Measurements from ENCODE around the gene BRIP1. TPM values are rescaled to one million over a fixed set of nuclear protein-coding genes. Genes with fewer than 3 reads are reported as not detected.

BRIP1 gene
- total RNA-seq, 1 experiment from 2014 or later = 8.5 TPM

GRCh38 chr17:61805399-61805798, 57.9 kb downstream of the BRIP1 start:
- Histone ChIP-seq H3K4me1 (ENCODE audit: low read length) (no peaks in the 10 kb centered on the region), H3K4me3 (ENCODE audit: low read length) (no peak overlapping the region), H3K9me2 (replicated peaks; ENCODE audit: insufficient read depth, low read length) (no peaks in the 10 kb centered on the region), H3K79me2 (ENCODE audit: low read length) (peaks cover 4% of the 10 kb centered on the region; the same call in 1 of the 2 replicates), H3K9ac (ENCODE audit: low read length) (no peak overlapping the region), H3K27me3 (ENCODE audit: low read length) (no peaks in the 10 kb centered on the region), H3K27ac (ENCODE audit: low read length) (no peak overlapping the region), H3K9me3 (ENCODE audit: low read length) (no peaks in the 10 kb centered on the region), H3K36me3 (ENCODE audit: insufficient read depth, low read length) (peaks cover 6% of the 10 kb centered on the region; the same call in 1 of the 2 replicates), H2AFZ (ENCODE audit: low read length) (no peak overlapping the region), H3K4me2 (ENCODE audit: low read depth, low read length, poor library complexity, severe bottlenecking) (no peak overlapping the region), H4K20me1 (ENCODE audit: insufficient read depth, low read depth, low read length) (no peaks in the 10 kb centered on the region)
- no peak for DNase-seq

GRCh38 chr17:61803796-61804195, 59.5 kb downstream of the BRIP1 start:
- Histone ChIP-seq H2AFZ (ENCODE audit: low read length) (no peak overlapping the region), H3K4me2 (ENCODE audit: low read depth, low read length, poor library complexity, severe bottlenecking) (no peak overlapping the region), H3K79me2 (ENCODE audit: low read length) (peaks cover 4% of the 10 kb centered on the region; the same call in 1 of the 2 replicates), H3K27me3 (ENCODE audit: low read length) (no peaks in the 10 kb centered on the region), H3K4me1 (ENCODE audit: low read length) (no peaks in the 10 kb centered on the region), H4K20me1 (ENCODE audit: insufficient read depth, low read depth, low read length) (no peaks in the 10 kb centered on the region), H3K9me2 (replicated peaks; ENCODE audit: insufficient read depth, low read length) (no peaks in the 10 kb centered on the region), H3K27ac (ENCODE audit: low read length) (no peak overlapping the region), H3K4me3 (ENCODE audit: low read length) (no peak overlapping the region), H3K9me3 (ENCODE audit: low read length) (no peaks in the 10 kb centered on the region), H3K9ac (ENCODE audit: low read length) (no peak overlapping the region), H3K36me3 (ENCODE audit: insufficient read depth, low read length) (peaks cover 6% of the 10 kb centered on the region; the same call in 1 of the 2 replicates)
- no peak for DNase-seq

GRCh38 chr17:61803216-61803615, 60.1 kb downstream of the BRIP1 start:
- no peaks in the 10 kb centered on the region for H3K9me2 ChIP-seq (replicated peaks; ENCODE audit: insufficient read depth, low read length)
- no peaks in the 10 kb centered on the region for H3K4me1 ChIP-seq (ENCODE audit: low read length)
- no peak overlapping the region for H3K4me2 ChIP-seq (ENCODE audit: low read depth, low read length, poor library complexity, severe bottlenecking)
- no peaks in the 10 kb centered on the region for H4K20me1 ChIP-seq (ENCODE audit: insufficient read depth, low read depth, low read length)
- no peak overlapping the region for H3K27ac ChIP-seq (ENCODE audit: low read length)
- peaks cover 4% of the 10 kb centered on the region; the same call in 1 of the 2 replicates for H3K79me2 ChIP-seq (ENCODE audit: low read length)
- H3K9me3 ChIP-seq (ENCODE audit: low read length) = no peaks in the 10 kb centered on the region
- H3K36me3 ChIP-seq (ENCODE audit: insufficient read depth, low read length) = peaks cover 2% of the 10 kb centered on the region; the same call in 1 of the 2 replicates
- no peak overlapping the region for H3K9ac ChIP-seq (ENCODE audit: low read length)
- no peaks in the 10 kb centered on the region for H3K27me3 ChIP-seq (ENCODE audit: low read length)
- no peak overlapping the region for H3K4me3 ChIP-seq (ENCODE audit: low read length)
- H2AFZ ChIP-seq (ENCODE audit: low read length) = no peak overlapping the region
- no peak for DNase-seq

GRCh38 chr17:61799812-61800484, 63.4 kb downstream of the BRIP1 start:
- Histone ChIP-seq H3K9ac (ENCODE audit: low read length) (no peak overlapping the region), H3K79me2 (ENCODE audit: low read length) (no peaks in the 10 kb centered on the region), H3K9me2 (replicated peaks; ENCODE audit: insufficient read depth, low read length) (no peaks in the 10 kb centered on the region), H3K27me3 (ENCODE audit: low read length) (no peaks in the 10 kb centered on the region), H3K36me3 (ENCODE audit: insufficient read depth, low read length) (no peaks in the 10 kb centered on the region), H3K4me2 (ENCODE audit: low read depth, low read length, poor library complexity, severe bottlenecking) (no peak overlapping the region), H3K9me3 (ENCODE audit: low read length) (no peaks in the 10 kb centered on the region), H3K27ac (ENCODE audit: low read length) (no peak overlapping the region), H4K20me1 (ENCODE audit: insufficient read depth, low read depth, low read length) (no peaks in the 10 kb centered on the region), H3K4me3 (ENCODE audit: low read length) (no peak overlapping the region), H3K4me1 (ENCODE audit: low read length) (no peaks in the 10 kb centered on the region), H2AFZ (ENCODE audit: low read length) (no peak overlapping the region)
- no peak for DNase-seq

GRCh38 chr17:61797283-61797682, 66.0 kb downstream of the BRIP1 start:
- no peaks in the 10 kb centered on the region; the same call in 1 of the 2 replicates for H3K36me3 ChIP-seq (ENCODE audit: insufficient read depth, low read length)
- H3K79me2 ChIP-seq (ENCODE audit: low read length) = no peaks in the 10 kb centered on the region
- H3K9me3 ChIP-seq (ENCODE audit: low read length) = no peaks in the 10 kb centered on the region
- no peaks in the 10 kb centered on the region for H3K4me1 ChIP-seq (ENCODE audit: low read length)
- no peak for DNase-seq
- H3K27me3 ChIP-seq (ENCODE audit: low read length) = no peaks in the 10 kb centered on the region
- no peak overlapping the region for H2AFZ ChIP-seq (ENCODE audit: low read length)
- H4K20me1 ChIP-seq (ENCODE audit: insufficient read depth, low read depth, low read length) = no peaks in the 10 kb centered on the region
- no peak overlapping the region for H3K4me2 ChIP-seq (ENCODE audit: low read depth, low read length, poor library complexity, severe bottlenecking)
- no peak overlapping the region for H3K9ac ChIP-seq (ENCODE audit: low read length)
- no peak overlapping the region for H3K4me3 ChIP-seq (ENCODE audit: low read length)
- H3K27ac ChIP-seq (ENCODE audit: low read length) = no peak overlapping the region
- no peaks in the 10 kb centered on the region for H3K9me2 ChIP-seq (replicated peaks; ENCODE audit: insufficient read depth, low read length)

- DNase-seq = no peak
- no peak overlapping the region for H3K4me2 ChIP-seq (ENCODE audit: low read depth, low read length, poor library complexity, severe bottlenecking)
- H3K9me3 ChIP-seq (ENCODE audit: low read length) = no peaks in the 10 kb centered on the region
- no peaks in the 10 kb centered on the region for H3K4me1 ChIP-seq (ENCODE audit: low read length)
- no peak overlapping the region for H3K27ac ChIP-seq (ENCODE audit: low read length)
- no peak overlapping the region for H2AFZ ChIP-seq (ENCODE audit: low read length)
- H3K4me3 ChIP-seq (ENCODE audit: low read length) = no peak overlapping the region
- H3K9ac ChIP-seq (ENCODE audit: low read length) = no peak overlapping the region
- H3K27me3 ChIP-seq (ENCODE audit: low read length) = no peaks in the 10 kb centered on the region
- no peaks in the 10 kb centered on the region for H4K20me1 ChIP-seq (ENCODE audit: insufficient read depth, low read depth, low read length)
- no peaks in the 10 kb centered on the region; the same call in 1 of the 2 replicates for H3K36me3 ChIP-seq (ENCODE audit: insufficient read depth, low read length)
- no peaks in the 10 kb centered on the region for H3K9me2 ChIP-seq (replicated peaks; ENCODE audit: insufficient read depth, low read length)
- H3K79me2 ChIP-seq (ENCODE audit: low read length) = no peaks in the 10 kb centered on the region
These were observed 67.8 kb downstream of the BRIP1 start for GRCh38 chr17:61795546-61795945.

GRCh38 chr17:61794792-61795191, 68.5 kb downstream of the BRIP1 start:
- DNase-seq = no peak
- no peaks in the 10 kb centered on the region for H3K9me2 ChIP-seq (replicated peaks; ENCODE audit: insufficient read depth, low read length)
- H3K27me3 ChIP-seq (ENCODE audit: low read length) = no peaks in the 10 kb centered on the region
- H3K27ac ChIP-seq (ENCODE audit: low read length) = no peak overlapping the region
- no peak overlapping the region for H3K4me2 ChIP-seq (ENCODE audit: low read depth, low read length, poor library complexity, severe bottlenecking)
- H3K9me3 ChIP-seq (ENCODE audit: low read length) = no peaks in the 10 kb centered on the region
- H3K9ac ChIP-seq (ENCODE audit: low read length) = no peak overlapping the region
- H2AFZ ChIP-seq (ENCODE audit: low read length) = no peak overlapping the region
- no peaks in the 10 kb centered on the region for H3K79me2 ChIP-seq (ENCODE audit: low read length)
- no peak overlapping the region for H3K4me3 ChIP-seq (ENCODE audit: low read length)
- no peaks in the 10 kb centered on the region for H3K4me1 ChIP-seq (ENCODE audit: low read length)
- no peaks in the 10 kb centered on the region; the same call in 1 of the 2 replicates for H3K36me3 ChIP-seq (ENCODE audit: insufficient read depth, low read length)
- no peaks in the 10 kb centered on the region for H4K20me1 ChIP-seq (ENCODE audit: insufficient read depth, low read depth, low read length)

GRCh38 chr17:61794242-61794641, 69.1 kb downstream of the BRIP1 start:
- H3K36me3 ChIP-seq (ENCODE audit: insufficient read depth, low read length) = no peaks in the 10 kb centered on the region; the same call in 1 of the 2 replicates
- H3K4me3 ChIP-seq (ENCODE audit: low read length) = no peak overlapping the region
- no peaks in the 10 kb centered on the region for H3K27me3 ChIP-seq (ENCODE audit: low read length)

More at GRCh38 chr17:61794242-61794641, 69.1 kb downstream of the BRIP1 start:
- no peaks in the 10 kb centered on the region for H3K79me2 ChIP-seq (ENCODE audit: low read length)
- no peak overlapping the region for H3K27ac ChIP-seq (ENCODE audit: low read length)
- no peaks in the 10 kb centered on the region for H3K9me2 ChIP-seq (replicated peaks; ENCODE audit: insufficient read depth, low read length)
- no peak overlapping the region for H3K4me2 ChIP-seq (ENCODE audit: low read depth, low read length, poor library complexity, severe bottlenecking)
- H3K9me3 ChIP-seq (ENCODE audit: low read length) = no peaks in the 10 kb centered on the region
- no peak for DNase-seq
- no peaks in the 10 kb centered on the region for H4K20me1 ChIP-seq (ENCODE audit: insufficient read depth, low read depth, low read length)
- H3K4me1 ChIP-seq (ENCODE audit: low read length) = no peaks in the 10 kb centered on the region
- no peak overlapping the region for H3K9ac ChIP-seq (ENCODE audit: low read length)
- H2AFZ ChIP-seq (ENCODE audit: low read length) = no peak overlapping the region

Measured in Karpas-422 (cell line).